HG03571 (cell line): Measurements from ENCODE around the gene WDFY4.

Experiments
- ATAC-seq: cut with Tn5 transposase; IDR thresholded peaks from one replicate; pipeline ENCODE4 v1.9.1; 2021; ENCODE audit not compliant: unreplicated experiment

The WDFY4 gene

DNA sequence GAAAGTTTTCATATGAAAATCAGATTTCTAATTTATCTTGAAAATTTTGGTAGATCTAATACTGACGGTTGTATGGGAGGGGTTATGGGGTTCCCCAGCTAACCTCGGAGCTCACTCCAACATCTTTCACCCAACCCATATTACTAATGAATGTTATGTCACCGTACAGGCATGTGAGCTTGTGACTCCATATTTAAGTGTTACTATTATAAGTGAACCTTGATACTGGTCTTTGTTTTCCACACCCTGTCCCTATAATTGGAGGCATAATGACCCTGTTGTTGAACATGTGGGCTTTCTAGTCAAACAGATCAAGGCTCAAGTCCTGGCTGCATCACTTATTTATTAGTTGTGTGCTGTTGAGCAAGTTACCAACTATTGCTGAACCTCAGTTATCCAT lies 27.2 kb downstream of the WDFY4 start:
- no peak for ATAC-seq

DNA sequence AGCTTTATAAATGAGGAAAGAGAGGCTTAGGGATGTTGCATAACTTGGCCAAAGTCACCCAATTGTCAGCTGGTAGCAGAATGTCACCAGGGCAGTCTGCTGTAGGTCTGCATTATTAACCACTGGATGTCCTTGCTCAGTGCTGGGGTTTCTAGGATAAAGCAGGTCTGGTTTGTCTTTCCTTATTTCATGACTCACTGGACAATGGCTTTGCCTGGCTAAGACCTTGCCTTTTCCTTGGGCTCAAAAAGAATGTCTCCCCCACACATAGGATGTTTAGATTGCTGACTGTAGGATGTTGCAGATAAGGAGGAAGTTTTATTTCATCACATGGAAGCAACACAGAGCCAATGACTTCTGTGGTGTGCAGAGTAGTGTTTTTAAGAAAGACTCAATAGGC lies 29.4 kb downstream of the WDFY4 start:
- ATAC-seq: no peak

DNA sequence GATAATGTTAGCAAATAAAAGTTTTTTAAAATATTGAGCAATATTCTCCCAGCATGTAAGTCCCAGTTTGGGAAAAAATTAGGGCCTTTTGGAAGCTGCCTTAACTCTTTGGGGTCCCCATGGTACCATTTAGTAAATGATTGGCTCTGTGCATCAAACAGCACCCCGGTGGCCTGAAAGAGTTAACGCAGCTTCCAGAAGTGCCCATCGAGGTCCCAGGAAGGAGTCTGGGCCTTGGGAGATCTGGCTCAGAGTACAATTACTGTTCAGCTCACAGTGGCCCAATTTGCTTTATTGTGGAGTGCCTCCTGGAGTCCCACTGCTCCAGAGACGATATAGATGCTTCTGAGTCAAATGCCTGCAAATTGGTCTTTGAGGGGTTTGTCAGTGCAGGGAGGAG lies 31.7 kb downstream of the WDFY4 start:
- ATAC-seq: no peak

DNA sequence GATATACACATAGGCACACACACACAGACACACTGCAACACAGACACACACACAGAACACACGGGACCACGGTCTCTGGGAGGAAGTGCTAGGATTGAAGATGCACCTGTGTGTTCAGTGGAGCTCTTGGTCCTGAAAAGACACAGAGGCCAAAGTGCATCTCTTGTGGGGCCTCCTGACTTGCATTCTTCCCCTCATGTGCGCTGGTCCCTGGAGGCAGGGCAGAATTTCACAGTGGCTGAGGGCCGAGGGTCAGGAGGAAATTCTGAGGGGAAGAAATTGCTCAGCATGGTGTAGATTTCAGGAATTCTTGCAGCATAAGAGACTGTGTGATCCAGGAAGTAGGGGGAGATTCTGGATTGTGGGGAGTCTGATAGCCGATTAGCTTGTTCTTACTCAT lies 35.9 kb downstream of the WDFY4 start:
- no peak for ATAC-seq

DNA sequence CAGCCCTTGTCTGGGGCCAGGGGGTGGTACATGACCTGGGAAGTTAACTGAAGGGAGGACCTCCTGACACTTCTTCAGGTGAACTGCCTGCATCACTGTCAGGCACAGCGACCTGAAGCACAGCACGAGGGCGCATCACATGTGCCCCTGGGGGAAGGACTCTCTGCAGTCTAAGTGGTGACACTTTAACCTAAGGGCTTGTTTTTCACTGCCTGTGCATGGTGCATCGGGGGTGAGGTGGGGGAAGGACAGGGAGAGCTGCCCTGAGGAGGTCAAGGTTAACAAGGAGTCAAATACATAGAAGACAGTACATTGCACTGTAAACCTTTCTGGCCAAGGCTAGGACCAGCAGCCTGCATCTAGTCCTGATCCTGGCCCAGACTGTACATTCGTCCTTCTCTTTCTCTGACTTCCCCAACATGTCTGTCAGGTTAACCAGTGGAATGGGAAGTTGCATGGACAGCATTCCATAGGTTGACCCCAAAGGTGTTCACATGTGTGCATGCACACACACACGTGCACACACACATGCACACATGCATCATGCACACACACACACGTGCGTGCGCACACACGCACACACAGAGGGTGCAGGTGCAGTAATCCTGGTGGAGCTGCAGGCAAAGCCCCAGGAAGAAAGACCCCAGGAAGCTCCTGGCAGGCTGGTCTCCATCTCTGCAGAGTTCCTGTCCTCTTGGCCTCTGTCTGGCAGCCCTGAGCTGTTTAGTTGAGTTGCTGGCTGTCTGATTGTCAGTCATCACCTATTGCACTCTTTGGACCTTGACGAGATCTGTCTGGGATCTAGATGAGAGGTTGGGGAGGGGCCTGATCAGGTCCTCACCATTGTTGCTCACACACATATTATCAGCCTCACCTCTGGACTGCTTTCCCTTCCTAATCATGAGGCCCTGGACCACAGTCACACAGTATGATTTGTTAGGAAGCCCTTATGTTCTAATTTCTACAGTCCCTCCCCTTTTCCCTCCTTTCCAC lies 37.8 kb downstream of the WDFY4 start:
- no peak for ATAC-seq

DNA sequence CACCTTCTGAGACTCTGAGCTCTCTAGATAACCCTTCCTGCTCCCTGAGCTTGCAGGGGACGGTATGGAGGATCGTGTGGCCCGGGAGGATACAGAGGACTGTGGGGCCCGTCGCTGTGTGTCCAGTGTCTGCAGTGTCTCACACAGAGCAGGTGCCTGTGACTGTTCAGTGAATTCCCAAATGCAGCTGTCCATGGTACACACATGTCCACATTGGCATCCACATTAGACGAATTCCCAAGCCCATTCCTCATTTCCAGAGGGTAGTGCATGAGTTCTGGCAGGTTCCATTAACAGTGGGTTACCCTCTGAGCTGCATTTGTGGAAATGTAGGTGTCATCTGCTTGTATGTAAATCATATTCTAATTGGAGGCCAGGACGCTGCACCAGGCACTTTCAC lies 39.5 kb downstream of the WDFY4 start:
- no peak for ATAC-seq

DNA sequence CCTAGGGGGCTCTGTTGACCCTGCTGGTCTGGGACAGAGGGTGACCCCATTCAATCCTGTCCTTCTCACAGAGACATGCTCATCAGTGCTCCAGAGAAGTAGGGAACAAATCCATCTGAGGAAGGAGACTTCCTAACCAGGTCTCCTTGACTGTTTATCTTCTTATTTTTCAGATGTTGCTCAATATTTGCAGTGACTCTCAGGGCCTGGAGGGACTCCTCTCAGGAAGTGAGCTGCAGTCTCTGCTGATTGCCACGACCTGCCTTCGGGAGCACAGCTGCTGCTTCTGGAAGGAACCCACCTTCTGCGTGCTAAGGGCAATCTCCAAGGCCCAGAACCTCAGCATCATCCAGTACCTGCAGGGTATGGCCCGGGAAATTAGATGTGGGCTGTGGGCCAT lies 41.0 kb downstream of the WDFY4 start:
- ATAC-seq: no peak

DNA sequence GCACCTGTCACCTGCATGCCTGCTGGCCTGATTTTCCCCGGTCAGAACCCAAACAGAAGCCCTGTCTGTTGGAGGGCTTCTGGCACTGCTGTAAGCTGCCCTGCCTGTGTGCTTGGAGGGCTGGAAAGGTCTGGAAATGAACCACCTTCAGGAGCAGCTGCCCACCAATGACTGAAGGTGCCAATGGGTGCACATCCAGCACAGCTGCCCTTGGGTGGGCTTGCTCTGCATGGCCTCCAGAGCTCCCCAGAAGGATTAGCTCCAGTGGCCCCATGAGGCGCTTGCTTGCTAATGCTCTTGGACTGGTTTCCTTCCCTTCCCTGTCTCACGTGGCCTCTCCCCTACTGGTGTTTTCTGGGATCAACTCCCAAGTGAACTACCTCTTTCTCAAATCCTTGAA lies 43.2 kb downstream of the WDFY4 start:
- ATAC-seq: no peak

DNA sequence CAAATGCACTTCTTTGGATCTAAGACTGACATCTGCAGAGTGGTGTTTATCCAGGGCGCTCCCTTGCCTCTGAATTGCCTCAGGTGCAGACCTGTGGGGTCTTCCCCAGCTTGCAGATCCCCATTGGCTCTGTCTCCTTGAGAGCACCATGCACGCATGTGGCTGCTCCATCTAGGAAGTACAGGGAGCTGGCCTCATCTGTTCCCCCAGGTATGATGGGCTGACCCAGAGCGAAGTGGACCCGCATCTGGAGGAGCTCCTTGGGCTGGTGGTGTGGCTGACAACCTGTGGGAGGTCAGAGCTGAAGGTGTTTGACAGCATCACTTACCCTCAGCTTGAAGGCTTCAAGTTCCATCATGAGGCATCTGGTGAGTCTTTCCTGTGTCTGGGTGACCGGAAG lies 44.5 kb downstream of the WDFY4 start:
- no peak for ATAC-seq

DNA sequence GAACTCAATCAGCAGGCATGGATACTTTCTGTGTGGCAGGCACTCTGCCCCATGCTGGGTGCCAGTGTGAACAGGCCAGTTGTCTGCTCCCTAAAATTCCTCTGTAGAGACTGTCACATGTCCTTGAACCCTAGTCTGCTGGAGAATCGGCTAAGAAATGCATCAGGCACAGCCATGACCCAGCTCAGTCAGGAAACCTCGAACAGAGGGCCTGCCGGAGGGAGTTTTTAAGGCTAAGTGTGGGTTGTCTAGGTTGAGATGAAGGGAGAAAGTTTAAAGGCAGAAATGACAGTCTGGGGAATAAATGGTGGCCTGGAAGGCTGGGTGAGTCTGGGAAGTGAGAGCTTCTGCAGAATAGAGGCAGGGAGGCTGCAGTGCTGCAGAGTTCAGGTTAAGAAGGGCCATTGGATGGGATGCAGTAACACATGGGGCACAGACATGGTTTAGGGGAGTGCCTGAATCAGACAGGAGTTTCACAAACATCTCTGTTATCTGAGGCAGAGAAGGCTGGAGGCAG lies 45.3 kb downstream of the WDFY4 start:
- no peak for ATAC-seq

DNA sequence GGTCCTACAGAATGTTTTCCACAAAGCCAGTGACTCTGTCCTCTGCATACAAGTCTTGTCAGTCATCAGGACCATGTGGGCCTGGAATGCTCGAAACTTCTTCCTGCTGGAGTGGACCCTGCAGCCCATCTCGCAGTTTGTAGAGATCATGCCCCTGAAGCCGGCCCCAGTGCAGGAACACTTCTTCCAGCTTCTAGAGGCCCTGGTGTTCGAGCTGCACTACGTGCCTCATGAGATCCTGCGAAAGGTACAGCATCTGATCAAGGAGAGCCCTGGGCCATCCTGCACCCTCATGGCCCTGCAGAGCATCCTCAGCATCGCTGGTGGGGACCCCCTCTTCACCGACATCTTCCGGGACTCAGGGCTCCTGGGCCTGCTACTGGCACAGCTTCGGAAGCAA lies 46.5 kb downstream of the WDFY4 start:
- no peak for ATAC-seq

DNA sequence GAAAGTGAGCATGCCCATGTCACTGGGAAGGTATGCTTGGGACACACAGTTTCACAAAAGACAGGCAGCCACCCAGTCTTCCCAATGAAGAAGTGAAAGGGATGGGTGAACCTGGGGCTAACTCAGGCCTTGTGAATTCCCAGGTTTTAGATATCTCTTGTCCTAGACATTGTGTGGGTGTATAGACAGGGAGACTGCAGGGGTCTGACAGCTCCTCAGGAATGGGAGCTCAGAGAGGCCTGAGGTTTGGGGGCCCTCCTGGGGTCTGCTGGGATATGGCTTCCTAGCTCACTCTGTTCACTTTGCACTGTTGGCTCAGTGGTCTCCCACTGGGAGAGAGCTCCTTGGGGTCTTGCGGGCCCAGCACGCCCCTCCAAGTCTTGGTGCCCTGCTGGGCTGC lies 47.0 kb downstream of the WDFY4 start:
- ATAC-seq: no peak

DNA sequence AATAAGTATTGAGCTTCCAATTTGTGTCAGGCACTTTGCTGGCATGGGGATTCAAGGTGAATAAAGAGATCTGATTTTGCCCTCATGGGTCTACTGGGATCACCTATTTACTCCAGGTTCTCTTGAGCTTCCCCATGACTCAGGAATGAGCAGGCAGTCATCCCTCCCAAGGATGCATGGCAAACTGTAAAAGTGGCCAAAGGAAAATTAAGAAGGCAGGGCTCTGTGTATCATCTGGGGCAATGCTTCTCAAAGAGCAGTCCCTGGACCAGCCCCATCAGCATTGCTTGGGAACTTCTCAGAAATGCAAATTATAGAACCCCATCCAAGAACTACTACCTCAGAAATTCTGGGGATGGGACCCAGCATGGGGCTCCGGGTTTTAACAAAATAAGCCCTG lies 48.7 kb downstream of the WDFY4 start:
- ATAC-seq: no peak

DNA sequence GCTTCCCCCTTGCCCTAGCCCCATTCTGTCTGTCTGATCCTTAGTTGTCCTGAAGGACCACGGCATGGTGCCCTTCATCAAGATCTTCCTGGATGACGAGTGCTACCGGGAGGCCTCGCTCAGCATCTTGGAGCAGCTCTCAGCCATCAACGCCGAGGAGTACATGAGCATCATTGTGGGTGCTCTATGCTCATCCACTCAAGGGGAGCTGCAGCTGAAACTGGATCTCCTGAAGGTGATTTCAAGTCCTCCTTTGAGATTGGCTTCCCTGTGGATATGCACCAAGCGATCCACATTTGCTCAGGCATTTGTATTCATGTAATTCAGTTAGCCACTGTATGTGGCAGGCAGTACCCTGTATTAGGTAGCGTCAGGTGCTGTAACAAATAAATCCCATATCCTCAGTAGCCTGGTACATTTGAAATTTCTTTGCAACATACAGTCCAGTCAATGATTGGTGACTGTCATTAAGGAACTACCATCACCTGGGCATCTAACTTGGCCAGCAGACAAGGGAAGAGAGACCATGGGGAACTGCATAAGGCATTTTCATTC lies 51.2 kb downstream of the WDFY4 start:
- ATAC-seq: no peak

DNA sequence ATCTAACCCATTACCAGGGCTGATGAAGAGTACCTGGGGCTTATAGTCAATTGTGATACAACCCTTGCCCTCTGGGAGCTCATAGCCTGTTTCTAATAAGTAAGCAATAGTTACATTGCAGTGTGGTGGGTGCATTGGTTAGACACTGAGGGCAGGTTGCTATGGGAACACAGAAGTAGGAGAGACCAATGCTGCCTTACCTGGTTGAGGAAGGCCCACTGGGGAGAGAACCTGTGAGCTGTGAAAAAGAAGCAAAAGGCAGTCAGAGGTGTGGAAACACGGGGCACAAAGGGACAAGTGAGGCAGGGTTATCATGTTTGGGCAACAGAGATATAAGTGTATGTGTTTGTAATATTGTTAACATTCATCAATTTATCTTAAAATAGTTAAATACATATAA lies 51.9 kb downstream of the WDFY4 start:
- ATAC-seq: no peak

DNA sequence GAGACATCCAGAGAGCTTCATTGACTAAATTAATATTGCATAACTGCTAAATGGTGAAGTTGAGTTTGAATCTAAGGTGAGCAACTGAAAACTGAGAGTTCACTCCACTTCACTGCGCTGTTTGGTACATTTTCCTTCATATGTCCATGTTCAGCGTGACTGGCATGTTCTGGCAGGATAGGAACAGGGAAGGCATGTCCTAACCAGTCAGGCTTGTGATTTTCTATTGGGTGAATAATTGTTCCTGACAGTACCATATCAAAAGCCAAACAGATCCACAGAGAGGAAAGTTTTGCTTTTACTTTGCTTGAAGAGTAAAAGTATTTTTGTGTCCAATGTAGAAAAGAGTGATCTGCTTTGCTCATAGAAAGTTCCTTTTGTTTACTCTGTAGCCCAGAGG lies 53.2 kb downstream of the WDFY4 start:
- no peak for ATAC-seq

DNA sequence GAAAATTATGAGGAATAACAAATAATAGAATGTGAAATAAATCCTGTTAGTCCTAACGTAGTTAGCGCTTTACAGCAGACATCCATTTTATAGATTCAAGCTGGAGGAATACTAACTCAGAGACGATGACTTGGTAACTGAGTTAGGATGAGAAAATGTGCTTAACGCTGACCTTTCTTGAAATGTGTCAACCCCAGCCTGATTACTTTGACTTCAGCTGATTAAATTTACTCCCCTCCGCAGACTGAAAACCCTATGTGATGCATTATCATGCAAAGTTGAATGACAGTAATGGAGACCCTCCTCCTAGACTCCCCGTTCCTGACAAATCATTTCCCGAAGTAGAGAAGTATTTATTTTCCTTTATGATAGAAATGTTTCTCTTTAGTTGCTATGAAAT lies 54.5 kb downstream of the WDFY4 start:
- no peak for ATAC-seq

DNA sequence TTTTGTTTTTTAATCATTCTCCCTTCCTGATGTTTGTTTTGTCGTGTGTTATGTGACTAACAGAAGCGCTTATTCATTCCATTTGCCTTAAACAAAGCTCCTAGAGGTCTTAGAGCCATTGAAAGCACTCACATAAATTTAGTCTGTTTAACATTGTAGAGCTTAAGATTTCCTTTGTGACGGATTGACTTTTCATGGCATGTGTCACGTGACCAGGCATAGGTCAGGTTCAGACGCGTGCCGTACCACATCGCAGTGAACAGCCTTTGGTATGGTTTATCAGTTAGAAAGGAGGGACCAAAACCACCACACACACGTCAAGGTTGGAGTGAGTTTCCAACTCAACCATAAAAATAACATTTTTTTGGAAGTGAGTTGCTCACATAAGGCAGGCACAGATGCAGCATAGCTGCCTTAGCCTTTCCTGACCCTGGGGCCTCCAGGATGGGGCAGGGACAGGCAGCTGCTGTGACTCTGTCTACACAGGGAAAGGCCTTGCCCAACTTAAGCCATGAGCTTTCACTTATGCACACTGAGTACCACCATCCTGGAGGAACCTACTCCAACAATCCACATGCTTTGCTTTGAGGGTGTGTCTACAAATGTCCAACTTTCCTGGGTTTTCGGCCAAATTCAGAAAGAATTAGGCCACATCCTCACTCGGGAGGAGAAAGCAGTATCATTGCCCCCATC lies 55.5 kb downstream of the WDFY4 start:
- ATAC-seq: no peak

DNA sequence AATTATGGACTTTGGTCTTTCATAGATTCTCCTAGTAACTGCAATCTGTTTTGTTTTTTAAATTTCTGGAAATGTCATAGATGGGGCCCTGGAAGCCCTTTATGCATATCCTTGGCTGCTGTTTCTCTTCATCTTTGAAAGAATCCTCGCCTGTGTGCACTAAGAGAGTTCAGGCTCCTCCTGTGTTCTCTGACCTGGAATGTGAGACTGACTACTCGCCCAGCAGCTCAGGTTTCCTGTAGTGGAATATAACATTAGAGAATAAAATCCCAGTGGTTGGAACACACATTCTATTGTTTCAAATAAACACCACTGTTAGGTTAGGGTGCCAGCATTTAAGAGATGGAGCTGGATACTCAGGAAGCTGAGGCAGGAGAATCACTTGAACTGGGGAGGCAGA lies 56.3 kb downstream of the WDFY4 start:
- ATAC-seq: no peak

DNA sequence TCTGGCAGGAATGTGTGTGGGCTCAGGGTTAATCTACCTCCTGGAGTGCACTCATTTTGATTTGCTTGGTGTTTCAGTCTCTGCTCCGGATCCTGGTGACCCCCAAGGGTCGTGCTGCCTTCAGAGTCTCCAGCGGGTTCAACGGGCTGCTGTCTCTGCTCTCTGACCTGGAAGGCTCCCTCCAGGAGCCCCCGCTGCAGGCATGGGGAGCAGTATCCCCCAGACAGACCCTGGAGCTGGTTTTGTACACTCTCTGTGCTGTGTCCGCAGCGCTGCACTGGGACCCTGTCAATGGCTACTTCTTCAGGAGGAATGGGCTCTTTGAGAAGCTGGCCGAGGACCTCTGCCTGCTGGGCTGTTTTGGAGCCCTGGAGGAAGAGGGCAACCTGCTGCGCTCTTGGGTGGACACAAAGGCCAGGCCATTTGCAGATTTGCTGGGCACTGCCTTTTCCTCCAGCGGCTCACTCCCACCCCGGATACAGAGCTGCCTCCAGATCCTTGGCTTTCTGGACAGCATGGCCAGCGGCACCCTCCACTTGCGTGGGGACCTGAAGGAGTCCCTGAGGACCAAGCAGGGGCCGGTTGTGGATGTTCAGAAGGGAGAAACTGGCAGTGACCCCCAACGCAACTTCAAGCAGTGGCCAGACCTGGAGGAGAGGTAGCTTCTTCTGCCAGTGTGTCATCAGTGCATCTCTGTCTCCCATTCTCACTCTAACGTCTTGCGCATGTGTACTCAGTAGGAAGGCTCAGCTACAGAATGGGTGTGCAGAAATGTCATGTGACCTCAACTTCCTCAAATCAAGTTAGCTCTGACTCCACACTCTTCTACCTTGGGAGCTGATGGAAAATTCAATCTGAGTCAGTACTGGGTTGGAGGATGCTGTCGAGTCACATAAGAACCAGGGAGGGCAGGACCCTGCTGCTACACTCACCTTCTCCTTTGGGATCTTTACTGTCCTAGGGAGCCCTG lies 58.5 kb downstream of the WDFY4 start:
- ATAC-seq: no peak

DNA sequence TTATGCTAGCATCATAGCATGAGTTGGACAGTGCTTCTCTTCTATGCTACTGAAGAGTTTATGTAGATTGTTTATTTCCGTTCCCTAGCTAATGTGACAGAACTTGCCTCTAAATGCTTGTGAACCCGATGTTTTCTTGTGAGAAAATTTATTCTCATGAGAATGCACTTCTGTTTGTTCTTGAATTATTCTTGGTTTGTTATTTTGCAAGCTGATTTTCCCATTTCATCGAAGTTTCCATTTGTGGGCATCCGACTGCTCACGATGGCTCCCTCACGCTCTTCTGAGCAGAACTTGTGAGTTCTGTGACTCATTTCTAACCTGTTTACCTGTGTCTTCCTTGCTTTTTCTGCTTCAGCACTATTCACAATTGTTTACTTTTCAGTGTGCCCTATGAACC lies 59.9 kb downstream of the WDFY4 start:
- no peak for ATAC-seq
